Sigmoid colon (tissue), 7 donors: ENCODE measurements around the gene TMEM126A. TPM values are rescaled to one million over a fixed set of nuclear protein-coding genes. Genes with fewer than 3 reads are reported as not detected.
"Not testable (repeated sequence)": the region's sequence is repeated elsewhere in the genome, so short reads cannot be mapped to it uniquely, and the experiment has no call there.

Source experiments
- DNase-seq: peaks from one replicate; pipeline ENCODE4 v3.0.0-alpha.2; 2019
- H3K27ac ChIP-seq, 4 donors: fragments of 200-600 bp; sonication (generic); one replicate each; pipeline ENCODE4 v1.5.1; 2016 to 2019; ENCODE audit warnings: mild to moderate bottlenecking in 1 of 4
- H3K27me3 ChIP-seq, 3 donors: fragments of 200-600 bp; sonication (generic); one replicate each; pipeline ENCODE4 v1.5.1; 2019; ENCODE audit warnings: mild to moderate bottlenecking in 1 of 3
- H3K36me3 ChIP-seq, 4 donors: fragments of 200-600 bp; sonication (generic); one replicate each; pipeline ENCODE4 v1.5.1; 2016 to 2019
- H3K4me1 ChIP-seq, 4 donors: fragments of 200-600 bp; sonication (generic); one replicate each; pipeline ENCODE4 v1.5.1; 2017 to 2019
- H3K4me3 ChIP-seq, 4 donors: fragments of 200-600 bp; sonication (generic); one replicate each; pipeline ENCODE4 v1.5.1; 2017 to 2019; ENCODE audit warnings: mild to moderate bottlenecking in 2 of 4, moderate library complexity in 1 of 4
- H3K9me3 ChIP-seq, 4 donors: fragments of 200-600 bp in 3 of 4; sonication (generic) in 3 of 4; one replicate each; pipeline versions ENCODE4 v1.5.1 to v1.6.1; 2013 to 2019
- CTCF ChIP-seq, 4 experiments: fragments of 450-650 bp in 3 of 4; fragments of 200-600 bp in 1 of 4; IDR thresholded peaks; one replicate each; pipeline ENCODE4 v1.5.1; 2016 to 2019; ENCODE audit warnings: antibody characterized with exemption in 4 of 4, mild to moderate bottlenecking in 3 of 4, moderate library complexity in 2 of 4
- EP300 ChIP-seq, 4 donors: sonication (generic); formaldehyde crosslinking; IDR thresholded peaks; one replicate each; pipeline ENCODE4 v1.6.1; 2017; ENCODE audit warnings: antibody characterized with exemption in 4 of 4
- POLR2A ChIP-seq, 2 donors: fragments of 450-650 bp; IDR thresholded peaks; one replicate each; pipeline ENCODE4 v1.6.1; 2016; ENCODE audit warnings: antibody characterized with exemption in 2 of 2, mild to moderate bottlenecking in 2 of 2, moderate library complexity in 2 of 2
- POLR2AphosphoS5 ChIP-seq, 4 donors: sonication (generic); formaldehyde crosslinking; IDR thresholded peaks; one replicate each; pipeline ENCODE4 v1.6.1; 2017; ENCODE audit warnings: antibody characterized with exemption in 4 of 4
- WGBS, 2 donors: extraction: QIAGEN DNeasy Blood & Tissue Kit; methylation state at CpG; one replicate each; pipeline ENCODE4 v1.1.7; 2013; 5-methylcytosine and 5-hydroxymethylcytosine counted together
- intact Hi-C: fragments of 100-400 bp; cut with DNase I; formaldehyde crosslinking; loops from one replicate; pipeline ENCODE4 v1.15.1; 2023
- polyA plus RNA-seq, 3 donors: library from polyadenylated mRNA; stranded (reverse); fragments of 200-250 nt; gene quantifications; one replicate each; pipeline ENCODE4 v1.2.3, GENCODE V29; 2013
- total RNA-seq, 4 donors: library from RNA; depleted of rRNA; stranded (reverse); fragments of >200 nt; gene quantifications; one replicate each; pipeline ENCODE4 v1.1.0, GENCODE V29; 2016
- donor health status: healthy with polysubstance abuse.
- donor health status: Bipolar disorder and iron deficiency.
- donor health status: healthy.

TMEM126A gene
- total and polyA plus RNA-seq, 7 donors = 21.0 to 46.2 (median 42.5) TPM

- peak overlapping the region; percentile 76 to 83 (median 80) for H3K27ac ChIP-seq
- 7 to 31% methylated on average over 2 of the region's 2 CpGs for WGBS, 2 donors
- no peaks in the 10 kb centered on the region for H3K27me3 ChIP-seq
- TF ChIP-seq POLR2AphosphoS5 (IDR thresholded peaks at IDR 0.05) (no peak), EP300 (IDR thresholded peaks at IDR 0.05) (no peak), POLR2A (IDR thresholded peaks at IDR 0.05) (no peak)
- peaks cover 0 to 24% (median 16%) of the 10 kb centered on the region in 4 donors for H3K4me1 ChIP-seq
- H3K4me3 ChIP-seq = peak overlapping the region; percentile 54 to 70 (median 64)
- H3K9me3 ChIP-seq = no peaks in the 10 kb centered on the region
- no peaks in the 10 kb centered on the region for H3K36me3 ChIP-seq
- DNase-seq = no peak
- intact Hi-C loops = loop anchor here (2.0 kb wide), 1 partner anchor 18 kb away; the partner anchor contains the start of gene TMEM126B
Observed at GRCh38 chr11:85647078-85647477, 689 bp upstream of the TMEM126A start.

- Histone ChIP-seq H3K27ac (no peak overlapping the region), H3K9me3 (no peaks in the 10 kb centered on the region), H3K4me1 (peaks cover 0 to 24% (median 16%) of the 10 kb centered on the region in 4 donors), H3K36me3 (peaks cover 0 to 30% (median 2%) of the 10 kb centered on the region in 4 donors), H3K4me3 (no peak overlapping the region), H3K27me3 (no peaks in the 10 kb centered on the region)
- intact Hi-C loops = no loop called here
- no peak for TF ChIP-seq CTCF (IDR thresholded peaks at IDR 0.05)
- no peak for TF ChIP-seq POLR2AphosphoS5 (IDR thresholded peaks at IDR 0.05)
- no peak for TF ChIP-seq EP300 (IDR thresholded peaks at IDR 0.05)
- no peak for TF ChIP-seq POLR2A (IDR thresholded peaks at IDR 0.05)
- no peak for DNase-seq
- WGBS, 2 donors = 91 to 93% methylated on average over 1 of the region's 1 CpG
Observed at GRCh38 chr11:85651118-85651517, 3.4 kb downstream of the TMEM126A start.

- H3K27me3 ChIP-seq = no peaks in the 10 kb centered on the region
- WGBS, 2 donors = 56 to 57% methylated on average over 3 of the region's 3 CpGs
- no peaks in the 10 kb centered on the region for H3K9me3 ChIP-seq
- H3K4me3 ChIP-seq = no peak overlapping the region
- H3K27ac ChIP-seq = no peak overlapping the region
- intact Hi-C loops = no loop called here
- peaks cover 0 to 48% (median 9%) of the 10 kb centered on the region in 4 donors for H3K36me3 ChIP-seq
- TF ChIP-seq POLR2A (IDR thresholded peaks at IDR 0.05) (no peak), EP300 (IDR thresholded peaks at IDR 0.05) (no peak), CTCF (IDR thresholded peaks at IDR 0.05) (no peak), POLR2AphosphoS5 (IDR thresholded peaks at IDR 0.05) (no peak)
- H3K4me1 ChIP-seq = peaks cover 0 to 20% (median 14%) of the 10 kb centered on the region in 4 donors
- DNase-seq = no peak
Observed at GRCh38 chr11:85652786-85653447, 5.2 kb downstream of the TMEM126A start.

GRCh38 chr11:85654343-85654742 lies 6.6 kb downstream of the TMEM126A start:
- Histone ChIP-seq H3K4me1 (peaks cover 0 to 22% (median 15%) of the 10 kb centered on the region in 4 donors), H3K36me3 (peaks cover 0 to 61% (median 9%) of the 10 kb centered on the region in 4 donors)
- DNase-seq, intact Hi-C loops, H3K27ac ChIP-seq, H3K27me3 ChIP-seq, H3K4me3 ChIP-seq, H3K9me3 ChIP-seq: not testable (repeated sequence)
- WGBS, 2 donors = 95 to 96% methylated on average over 4 of the region's 4 CpGs

- Histone ChIP-seq H3K4me1 (peaks cover 0 to 41% (median 38%) of the 10 kb centered on the region in 4 donors), H3K36me3 (peaks cover 0 to 78% (median 9%) of the 10 kb centered on the region in 4 donors), H3K27ac (no peak overlapping the region), H3K9me3 (no peaks in the 10 kb centered on the region), H3K27me3 (no peaks in the 10 kb centered on the region), H3K4me3 (no peak overlapping the region)
- DNase-seq = no peak
- 85 to 92% methylated on average over 1 of the region's 1 CpG for WGBS, 2 donors
- no peak for TF ChIP-seq EP300 (IDR thresholded peaks at IDR 0.05)
- no peak for TF ChIP-seq POLR2AphosphoS5 (IDR thresholded peaks at IDR 0.05)
- TF ChIP-seq CTCF (IDR thresholded peaks at IDR 0.05) = no peak
- TF ChIP-seq POLR2A (IDR thresholded peaks at IDR 0.05) = no peak
- intact Hi-C loops = no loop called here
Observed at GRCh38 chr11:85656777-85657176, 9.0 kb downstream of the TMEM126A start.
